HG03095 (cell line): ENCODE measurements around the gene CRK.
"Not testable (repeated sequence)": the region's sequence is repeated elsewhere in the genome, so short reads cannot be mapped to it uniquely, and the experiment has no call there.

Experiments
- ATAC-seq: cut with Tn5 transposase; IDR thresholded peaks from one replicate; pipeline ENCODE4 v1.9.1; 2021; ENCODE audit warnings: moderate library complexity; ENCODE audit not compliant: unreplicated experiment

The CRK gene

GRCh38 chr17:1467898-1468492 is 12.0 kb upstream of the CRK start:
- ATAC-seq = no peak

DNA sequence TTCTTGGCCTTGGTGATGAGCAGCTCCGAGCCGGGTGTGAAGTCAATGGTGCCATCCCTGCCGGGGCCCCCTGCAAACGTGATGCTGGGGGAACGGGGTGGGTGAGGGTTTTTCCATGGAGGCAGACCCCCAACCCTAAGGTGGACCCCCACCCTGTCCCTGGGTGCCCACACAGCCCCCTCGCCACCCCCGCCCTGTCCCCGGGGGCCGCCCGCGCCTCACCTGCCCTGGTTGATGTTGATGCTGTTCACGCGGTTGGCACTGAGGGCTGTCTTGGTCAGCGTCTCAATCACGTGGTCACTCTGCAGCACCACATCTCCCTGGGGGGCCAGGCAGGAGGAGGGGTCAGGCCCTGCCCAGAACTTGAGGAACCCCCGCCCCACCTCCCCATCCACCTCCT is 11.2 kb upstream of the CRK start:
- ATAC-seq = no peak

- ATAC-seq = no peak
These were observed 8.2 kb upstream of the CRK start for GRCh38 chr17:1464186-1464585.

DNA sequence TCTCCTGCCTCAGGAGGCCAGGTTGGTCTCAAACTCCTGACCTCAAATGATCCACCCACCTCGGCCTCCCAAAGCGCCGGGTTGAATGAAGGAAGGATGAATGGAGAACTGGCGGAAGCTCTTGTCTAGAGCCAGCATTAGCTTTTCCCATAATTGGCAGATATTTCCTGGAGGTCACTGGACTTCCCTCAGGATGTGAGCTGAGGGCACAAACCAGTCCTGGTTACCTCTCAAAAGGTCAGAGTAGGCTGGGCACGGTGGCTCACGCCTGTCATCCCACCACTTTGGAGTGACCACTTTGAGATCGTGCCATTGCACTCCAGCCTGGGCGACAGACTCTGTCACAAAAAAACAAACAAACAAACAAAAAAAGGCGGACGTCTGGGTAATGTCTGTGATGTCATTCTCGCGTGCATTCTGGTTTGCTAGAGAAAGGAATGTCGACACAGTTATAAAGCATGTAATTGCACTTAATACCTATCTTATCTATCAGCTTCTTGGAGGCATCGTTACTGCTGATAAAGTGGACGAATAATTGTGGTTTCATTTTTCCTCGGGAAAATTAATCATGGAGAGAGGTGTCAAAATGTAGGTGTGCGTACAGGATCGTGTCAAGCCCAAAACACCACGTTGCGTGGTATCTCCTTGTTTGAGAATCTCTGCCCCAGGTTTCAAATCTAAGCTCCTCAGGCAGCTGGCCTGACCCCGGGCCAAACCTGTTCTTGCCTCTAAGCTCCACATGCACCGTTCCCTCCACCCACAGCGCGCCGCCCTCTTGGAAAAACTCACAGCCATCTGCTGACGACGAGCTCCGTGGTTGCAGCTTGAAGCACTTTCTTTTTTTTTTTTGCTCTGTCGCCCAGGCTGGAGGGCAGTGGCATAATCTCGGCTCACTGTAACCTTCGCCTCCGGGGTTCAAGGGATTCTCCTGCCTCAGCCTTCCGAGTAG is 6.4 kb upstream of the CRK start:
- no peak for ATAC-seq

DNA sequence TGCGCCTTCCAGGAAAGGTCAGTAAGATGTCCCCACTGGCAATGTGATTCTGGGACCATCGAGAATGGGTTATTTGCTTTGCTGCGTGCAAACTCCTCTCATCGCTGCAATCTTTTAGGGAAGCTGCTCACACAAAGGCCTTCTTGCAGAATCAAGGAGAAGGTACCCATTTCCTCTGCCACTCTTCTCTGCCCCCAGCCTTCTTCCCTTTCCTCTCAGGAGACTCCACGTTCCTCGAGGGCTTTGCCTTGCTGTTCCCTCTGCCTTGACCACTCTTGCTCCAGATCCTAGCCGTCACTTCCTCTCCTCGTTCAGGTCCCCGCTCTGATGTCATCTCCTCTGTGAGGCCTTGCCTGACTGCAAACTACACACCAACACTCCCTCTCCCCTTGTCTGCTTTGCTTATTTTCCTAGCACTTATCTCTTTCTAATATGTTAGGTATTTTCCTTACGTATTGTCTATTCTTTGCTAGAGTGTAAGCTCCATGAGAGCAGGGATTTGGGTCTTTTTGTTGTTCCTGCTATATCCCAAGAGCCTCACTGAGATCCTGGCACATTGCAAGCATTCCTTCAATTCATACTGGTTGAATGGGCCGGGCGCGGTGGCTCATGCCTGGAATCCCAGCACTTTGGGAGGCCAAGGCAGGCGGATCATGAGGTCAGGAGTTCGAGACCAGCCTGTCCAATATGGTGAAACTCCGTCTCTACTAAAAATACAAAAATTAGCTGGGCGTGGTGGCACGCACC is 5.3 kb upstream of the CRK start:
- ATAC-seq = no peak

- ATAC-seq = no peak
These were observed 4.2 kb upstream of the CRK start for GRCh38 chr17:1460233-1460632.

GRCh38 chr17:1455291-1455796 is 688 bp downstream of the CRK start:
- peak; percentile 33 for ATAC-seq

DNA sequence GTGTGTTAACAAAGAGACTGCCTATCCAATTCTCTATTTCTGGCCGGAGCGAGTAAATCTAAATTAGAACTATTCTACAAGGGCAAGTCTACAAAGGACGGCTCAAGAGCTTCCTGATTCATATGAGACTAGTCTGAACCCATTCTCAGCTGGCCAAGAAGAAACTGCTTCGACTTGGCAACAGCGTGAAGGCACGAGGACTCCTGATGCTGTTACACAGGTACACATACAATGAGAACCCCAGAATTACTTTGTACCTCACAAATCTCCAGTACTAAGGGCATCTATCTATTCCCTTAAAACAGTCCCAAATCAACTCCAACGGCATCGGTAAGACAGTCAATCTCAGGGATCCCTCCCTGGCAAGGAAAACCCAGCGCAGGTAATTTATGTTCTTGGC is 1.5 kb downstream of the CRK start:
- ATAC-seq = no peak

DNA sequence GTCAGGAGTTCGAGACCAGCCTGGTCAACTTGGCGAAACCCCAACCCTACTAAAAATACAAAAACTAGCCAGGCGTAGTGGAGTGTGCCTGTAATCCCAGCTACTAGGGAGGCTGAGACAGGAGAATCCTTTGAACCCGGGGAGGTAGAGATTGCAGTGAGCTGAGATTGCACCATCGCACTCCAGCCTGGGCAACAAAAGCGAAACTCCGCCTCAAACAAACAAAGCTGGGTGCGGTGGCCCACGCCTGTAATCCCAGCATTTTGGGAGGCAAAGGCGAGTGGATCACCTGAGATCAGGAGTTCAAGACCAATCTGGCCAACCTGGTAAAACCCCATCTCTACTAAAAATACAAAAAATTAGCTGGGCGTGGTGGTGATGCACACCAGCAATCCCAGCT is 2.3 kb downstream of the CRK start:
- ATAC-seq = not testable (repeated sequence)

DNA sequence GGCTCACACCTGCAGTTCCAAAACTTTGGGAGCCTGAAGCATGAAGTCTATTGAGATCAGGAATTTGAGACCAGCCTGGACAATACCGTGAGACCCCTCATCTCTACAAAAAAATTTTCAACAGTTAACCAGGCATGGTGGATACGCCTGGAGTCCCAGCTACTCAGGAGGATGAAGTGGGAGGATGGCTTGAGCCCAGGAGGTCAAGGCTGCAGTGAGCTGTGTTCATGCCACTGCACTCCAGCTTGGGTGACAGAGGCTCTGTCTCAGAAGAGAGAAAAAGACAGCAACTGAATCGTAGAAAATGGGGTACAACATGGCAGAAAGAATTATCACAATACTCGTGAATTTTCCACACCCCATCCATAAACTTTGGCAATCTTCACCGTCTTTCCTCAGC is 3.2 kb downstream of the CRK start:
- no peak for ATAC-seq

GRCh38 chr17:1450261-1450660 is 5.8 kb downstream of the CRK start:
- ATAC-seq = not testable (repeated sequence)

DNA sequence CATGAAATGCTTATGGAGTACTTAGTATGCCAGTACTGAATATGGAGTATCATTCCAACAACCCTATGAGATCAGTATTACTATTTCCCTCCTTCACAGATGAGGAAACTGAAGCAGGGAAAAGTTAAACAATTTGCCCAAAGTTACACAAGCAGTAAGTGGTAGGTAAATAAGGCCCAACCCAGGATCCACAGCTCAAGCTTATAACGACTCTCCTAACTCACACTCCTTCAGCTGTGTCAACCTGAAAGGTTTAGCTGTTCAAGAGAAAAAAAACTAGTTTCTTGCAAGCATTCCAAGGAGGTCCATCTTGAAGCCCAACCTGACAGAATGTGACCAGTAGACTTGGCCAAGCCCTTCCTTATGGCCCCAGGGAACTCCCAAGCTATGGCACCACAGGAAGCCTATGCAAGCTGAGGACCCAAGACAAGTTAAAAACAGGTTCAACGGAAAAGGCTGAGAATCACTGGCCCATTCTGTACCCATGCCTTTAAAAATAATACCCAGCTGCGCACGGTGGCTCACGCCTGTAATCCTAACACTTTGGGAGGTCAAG is 6.5 kb downstream of the CRK start:
- ATAC-seq = no peak

GRCh38 chr17:1447052-1447451 is 9.0 kb downstream of the CRK start:
- ATAC-seq = no peak

DNA sequence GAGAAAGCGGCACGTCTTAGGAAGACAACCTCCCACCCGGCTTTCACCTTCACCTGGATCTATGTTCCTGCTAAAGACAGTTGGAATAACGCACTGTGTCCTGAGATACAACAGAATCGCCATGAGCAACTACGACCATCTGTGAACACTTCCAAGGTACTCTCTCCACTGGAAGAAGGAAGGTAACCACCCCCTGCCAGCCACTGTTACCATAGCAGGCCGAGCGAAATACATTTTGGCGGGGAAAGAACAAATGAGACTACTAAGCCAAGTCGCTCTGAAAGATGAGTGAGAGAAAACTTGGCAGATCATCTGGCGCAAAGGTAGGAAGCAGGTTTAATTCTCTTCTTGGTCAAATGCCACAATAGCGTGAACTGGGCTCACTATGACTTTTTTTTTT is 9.8 kb downstream of the CRK start:
- no peak for ATAC-seq

- ATAC-seq = not testable (repeated sequence)
These were observed 10.3 kb downstream of the CRK start for GRCh38 chr17:1445695-1446094.

DNA sequence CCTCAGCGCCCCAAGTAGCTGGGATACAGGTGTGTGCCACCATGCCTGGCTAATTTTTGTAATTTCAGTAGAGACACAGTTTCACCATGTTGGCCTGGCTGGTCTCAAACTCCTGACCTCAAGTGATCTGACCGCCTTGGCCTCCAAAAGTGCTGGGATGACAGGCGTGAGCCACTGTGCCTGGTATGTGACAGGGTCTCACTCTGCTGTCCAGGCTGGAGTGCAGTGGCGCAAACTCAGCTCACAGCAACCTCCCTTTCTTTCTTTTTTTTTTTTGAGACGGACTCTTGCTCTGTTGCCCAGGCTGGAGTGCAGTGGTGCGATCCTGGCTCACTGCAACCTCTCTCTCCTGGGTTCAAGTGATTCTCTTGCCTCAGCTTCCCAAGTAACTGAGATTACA is 13.3 kb downstream of the CRK start:
- not testable (repeated sequence) for ATAC-seq

GRCh38 chr17:1442187-1442586 is 13.8 kb downstream of the CRK start:
- no peak for ATAC-seq

- no peak for ATAC-seq
These were observed 15.1 kb downstream of the CRK start for GRCh38 chr17:1440921-1441320.

DNA sequence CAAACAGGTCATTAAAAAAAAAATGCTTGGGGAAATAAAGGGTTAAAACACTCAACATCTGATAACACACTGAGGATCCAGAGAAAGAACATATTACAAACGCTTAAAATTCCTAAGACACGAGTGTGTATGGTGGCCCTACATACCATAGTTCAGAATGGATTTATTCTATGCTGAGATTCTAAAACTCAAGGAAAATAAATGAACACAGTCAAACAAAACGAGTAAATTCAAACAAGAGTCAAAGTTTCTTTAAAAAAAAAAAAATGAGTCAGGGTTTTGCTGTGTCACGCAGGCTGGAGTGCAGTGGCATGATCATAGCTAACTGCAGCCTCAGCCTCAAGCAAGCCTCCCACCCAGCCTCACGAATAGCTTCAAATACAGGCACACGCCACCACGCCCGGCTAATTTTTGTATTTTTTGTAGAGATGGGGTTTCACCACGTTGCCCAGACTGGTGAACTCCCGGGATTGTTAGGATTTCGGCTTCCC is 17.4 kb downstream of the CRK start:
- no peak for ATAC-seq

DNA sequence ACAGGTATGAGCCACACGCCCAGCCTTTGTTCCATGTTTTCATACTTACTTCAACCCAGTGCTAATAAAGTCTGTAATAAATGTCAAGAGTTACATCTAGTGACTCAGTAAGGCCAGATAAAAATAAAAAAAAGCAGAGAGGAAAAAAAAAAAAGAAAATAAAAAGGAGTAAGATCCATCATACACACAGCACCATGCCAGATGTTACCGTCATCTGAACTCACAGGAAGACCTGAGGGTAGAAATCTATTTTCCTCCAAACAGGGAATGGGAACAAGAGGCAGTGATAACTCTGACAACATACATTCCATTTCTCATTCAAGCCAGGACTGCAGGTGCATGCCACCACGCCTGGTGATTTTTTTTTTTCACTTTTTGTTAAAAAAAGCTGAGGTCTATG is 20.7 kb downstream of the CRK start:
- no peak for ATAC-seq

GRCh38 chr17:1434150-1434549 is 21.9 kb downstream of the CRK start:
- ATAC-seq = no peak
